GM18873 (cell line): ENCODE results near the gene COL23A1.

Source experiments
- ATAC-seq: cut with Tn5 transposase; IDR thresholded peaks from one replicate; pipeline ENCODE4 v1.9.1; 2021; ENCODE audit warnings: mild to moderate bottlenecking, moderate library complexity, moderate number of reproducible peaks; ENCODE audit not compliant: unreplicated experiment, low FRiP score

Gene COL23A1

GRCh38 chr5:178515776-178516503, 74.3 kb downstream of the COL23A1 start:
- no peak for ATAC-seq

DNA sequence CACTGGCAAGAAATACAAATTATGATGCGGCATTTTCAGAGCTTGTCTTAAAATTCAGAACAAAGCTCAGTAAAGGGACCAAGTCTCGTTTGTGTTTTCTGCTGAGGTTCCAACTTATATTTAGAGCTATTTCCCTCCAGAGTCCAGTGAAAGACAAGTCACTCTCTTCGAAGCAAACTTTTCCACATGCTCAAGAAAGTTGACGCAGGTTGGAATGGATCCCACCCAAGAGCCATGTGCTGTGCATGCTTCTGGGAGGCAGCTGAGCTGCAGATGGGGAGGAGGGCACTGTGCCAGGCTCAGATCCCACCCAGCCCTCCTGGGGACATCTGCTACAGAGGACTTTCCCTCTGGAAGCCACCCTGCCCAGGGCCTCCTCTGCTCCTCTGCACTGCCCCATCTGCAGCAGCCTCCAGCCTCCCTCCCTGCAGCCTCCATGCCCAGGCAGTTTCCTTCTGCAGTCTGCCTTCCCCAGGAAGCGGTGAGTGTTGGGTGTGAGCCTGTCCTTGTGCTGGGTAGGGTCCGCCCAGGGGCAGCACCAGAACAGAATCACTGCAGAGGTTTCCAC, 75.3 kb downstream of the COL23A1 start:
- ATAC-seq, result no peak

- no peak for ATAC-seq
Measured at GRCh38 chr5:178511172-178511571, 79.0 kb downstream of the COL23A1 start.

DNA sequence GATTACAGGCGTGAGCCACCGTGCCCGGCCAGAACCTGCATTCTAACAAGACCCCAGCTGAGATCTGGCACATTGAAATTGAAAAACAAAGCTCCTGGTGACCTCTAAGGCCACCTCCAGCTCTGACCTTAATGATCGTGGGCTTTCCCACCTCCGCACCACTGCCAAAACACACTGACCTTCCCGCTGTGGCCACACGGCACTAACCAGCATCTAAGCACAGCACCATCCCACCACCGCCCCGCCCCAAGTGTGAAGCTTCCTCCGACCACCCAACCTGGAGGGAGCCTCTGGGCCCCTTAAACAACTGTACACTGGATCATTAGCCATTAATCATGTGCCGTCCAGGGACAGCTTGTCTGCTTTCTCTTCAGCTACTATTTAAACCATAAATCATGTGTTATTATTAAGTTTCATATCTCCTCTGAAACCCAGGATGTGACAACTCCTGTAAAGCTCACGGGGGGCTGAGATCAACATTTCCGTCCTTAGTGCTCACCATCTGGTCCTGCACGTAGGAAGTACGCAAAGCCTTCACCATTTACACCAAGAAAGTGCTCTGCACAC, 80.6 kb downstream of the COL23A1 start:
- ATAC-seq, result no peak

GRCh38 chr5:178507151-178507932, 82.9 kb downstream of the COL23A1 start:
- no peak for ATAC-seq

GRCh38 chr5:178505639-178506407, 84.4 kb downstream of the COL23A1 start:
- no peak for ATAC-seq

DNA sequence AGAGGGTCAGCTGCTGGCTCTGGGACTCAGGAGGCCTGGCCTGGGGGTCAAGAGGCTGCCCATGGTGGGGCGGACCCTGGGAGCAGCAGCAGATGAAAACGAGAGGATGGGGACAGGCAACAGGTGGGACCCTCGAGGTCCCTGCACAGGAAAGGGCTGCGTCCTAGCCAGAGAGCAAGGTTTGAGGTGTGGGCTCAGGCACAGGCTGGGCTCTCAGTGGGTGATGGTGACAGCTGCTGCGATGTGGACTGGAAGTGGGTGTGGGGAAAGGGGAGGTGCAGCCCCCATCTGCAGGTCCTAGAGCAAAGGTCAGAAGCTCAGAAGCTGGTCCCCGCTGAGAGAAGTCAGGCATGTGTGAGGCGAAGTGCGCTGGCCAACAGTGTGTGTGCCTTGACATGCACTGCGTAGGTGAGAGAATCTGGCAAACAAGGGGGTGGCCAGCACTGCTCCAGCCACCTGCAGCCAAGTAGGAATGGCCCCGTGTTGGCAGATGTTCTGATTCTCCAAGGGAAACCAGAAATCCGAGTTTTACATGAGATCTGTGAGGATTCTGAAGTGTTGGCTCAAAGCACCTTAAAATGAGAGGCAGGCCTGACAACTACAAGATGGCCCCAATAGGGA, 85.7 kb downstream of the COL23A1 start:
- ATAC-seq, result no peak

DNA sequence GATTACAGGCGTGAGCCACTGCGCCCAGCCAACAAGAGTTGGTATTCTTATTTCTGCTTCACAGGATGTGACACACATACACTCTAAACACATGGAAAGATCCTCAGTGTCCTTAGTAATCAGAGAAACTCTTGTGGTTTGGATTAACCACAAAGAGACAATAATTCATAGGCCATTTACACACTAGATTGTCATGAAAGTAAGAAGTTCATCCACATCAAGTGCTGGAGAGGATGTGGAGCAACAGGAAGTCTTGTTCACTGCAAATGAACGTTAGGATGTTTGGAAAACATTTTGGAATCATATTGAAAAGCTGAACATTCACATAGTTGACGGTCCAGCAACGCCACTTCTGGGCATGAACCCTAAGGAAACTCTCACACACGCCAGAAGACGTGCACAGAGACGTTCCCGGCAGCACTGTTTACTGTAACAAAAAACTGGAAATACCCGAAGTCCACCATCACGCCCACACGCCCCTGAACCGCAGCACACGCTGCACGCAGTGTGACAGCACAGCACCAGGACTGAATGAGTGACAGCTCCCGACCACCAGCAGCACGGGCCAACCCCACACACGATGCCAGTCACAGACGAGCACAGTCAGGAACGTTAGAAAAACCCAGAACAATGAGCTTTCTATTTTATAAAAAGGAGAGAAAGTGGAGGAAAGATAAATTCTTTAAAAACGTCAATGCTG, 87.6 kb downstream of the COL23A1 start:
- ATAC-seq, result no peak

- no peak for ATAC-seq
Measured at GRCh38 chr5:178499352-178499751, 90.8 kb downstream of the COL23A1 start.

DNA sequence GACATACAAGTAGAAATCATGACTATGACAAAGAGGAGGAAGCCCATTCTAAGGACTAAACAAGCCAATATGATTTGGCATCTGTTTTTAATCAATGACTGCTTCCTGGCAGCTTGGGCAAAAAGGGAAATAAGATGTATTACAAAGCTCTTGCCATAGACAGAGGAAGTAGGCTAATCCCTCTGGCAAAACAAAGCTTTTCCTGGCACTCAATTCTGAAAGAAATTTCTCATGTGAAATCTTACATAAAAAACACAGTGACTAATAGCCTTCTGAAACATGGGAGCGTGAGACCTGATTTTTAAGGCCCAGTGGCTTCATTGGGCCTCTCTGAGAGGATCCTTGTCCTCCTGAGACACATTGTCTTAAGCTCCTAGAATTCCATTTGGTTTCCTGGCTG, 93.6 kb downstream of the COL23A1 start:
- ATAC-seq, result no peak

GRCh38 chr5:178496214-178496613, 94.0 kb downstream of the COL23A1 start:
- no peak for ATAC-seq

DNA sequence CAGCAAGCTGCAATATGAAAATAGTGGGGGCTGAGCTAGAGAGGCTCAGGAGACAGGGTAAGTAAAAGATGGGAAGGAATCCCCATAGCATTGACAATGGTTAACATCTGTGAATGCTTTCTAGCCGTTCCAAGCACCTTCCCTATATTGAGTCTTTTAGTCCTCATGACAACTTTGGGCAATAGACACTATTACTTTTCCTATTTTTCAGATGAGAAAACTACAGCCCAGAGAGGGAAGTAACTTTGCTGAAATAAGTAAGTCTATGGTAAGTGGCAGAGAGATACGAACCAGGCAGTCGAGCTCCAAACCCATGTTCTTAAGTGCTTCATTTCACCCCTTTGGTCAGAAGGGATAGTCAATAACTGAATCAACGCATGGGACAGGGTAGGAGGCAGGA, 94.5 kb downstream of the COL23A1 start:
- no peak for ATAC-seq

DNA sequence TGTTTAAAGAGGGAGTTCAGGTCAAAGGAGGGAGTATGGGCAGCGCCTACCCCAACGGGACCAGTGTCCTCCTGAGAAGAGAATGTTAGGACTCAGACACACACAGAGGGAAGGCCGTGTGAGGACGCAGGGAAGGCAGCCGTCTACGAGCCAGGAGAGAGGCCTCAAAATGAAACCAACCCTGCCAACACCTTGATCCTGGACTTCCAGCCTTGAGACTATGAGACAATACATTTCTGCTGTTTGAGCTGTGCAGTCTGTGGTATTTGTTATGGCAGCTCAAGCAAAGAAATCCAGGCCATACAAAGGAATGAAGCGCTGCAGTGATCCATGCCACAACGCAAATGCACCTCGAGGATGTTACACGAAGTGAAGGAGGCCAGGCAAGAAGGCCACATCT, 97.9 kb downstream of the COL23A1 start:
- no peak for ATAC-seq

DNA sequence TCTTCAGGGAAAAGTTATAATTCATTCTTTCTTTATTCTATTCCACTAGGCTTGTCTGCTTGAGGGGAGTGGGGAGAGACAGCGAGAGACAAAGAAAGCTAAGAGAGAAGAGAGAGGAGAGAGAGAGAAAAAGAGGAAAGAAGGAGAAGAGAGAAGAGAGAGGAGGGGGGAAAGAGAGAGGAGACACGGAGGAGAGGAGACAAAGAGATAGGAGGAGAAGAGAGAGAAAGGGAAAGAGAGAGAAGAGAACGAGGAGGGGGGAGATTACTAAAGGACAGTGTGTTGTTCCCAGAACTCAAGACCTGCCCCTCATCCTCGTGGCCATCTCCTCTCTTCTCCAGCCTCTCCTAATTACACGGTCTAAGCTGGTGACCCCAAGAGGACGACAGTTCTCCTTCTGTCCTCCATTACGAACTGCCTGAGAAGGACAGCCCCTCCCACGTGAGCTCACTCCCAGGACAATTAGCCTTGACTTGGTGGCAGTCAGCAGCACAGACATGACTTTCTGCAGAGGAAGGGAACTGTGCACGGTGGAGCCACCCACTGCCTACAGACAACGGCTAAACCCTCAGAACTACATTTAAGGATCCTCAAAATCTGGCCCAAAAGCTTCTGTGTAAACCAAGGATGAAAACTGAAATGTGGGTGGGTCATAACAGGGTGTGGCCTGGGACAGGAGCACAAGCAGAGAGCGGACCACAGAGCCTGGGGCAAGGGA, 99.1 kb downstream of the COL23A1 start:
- no peak for ATAC-seq

DNA sequence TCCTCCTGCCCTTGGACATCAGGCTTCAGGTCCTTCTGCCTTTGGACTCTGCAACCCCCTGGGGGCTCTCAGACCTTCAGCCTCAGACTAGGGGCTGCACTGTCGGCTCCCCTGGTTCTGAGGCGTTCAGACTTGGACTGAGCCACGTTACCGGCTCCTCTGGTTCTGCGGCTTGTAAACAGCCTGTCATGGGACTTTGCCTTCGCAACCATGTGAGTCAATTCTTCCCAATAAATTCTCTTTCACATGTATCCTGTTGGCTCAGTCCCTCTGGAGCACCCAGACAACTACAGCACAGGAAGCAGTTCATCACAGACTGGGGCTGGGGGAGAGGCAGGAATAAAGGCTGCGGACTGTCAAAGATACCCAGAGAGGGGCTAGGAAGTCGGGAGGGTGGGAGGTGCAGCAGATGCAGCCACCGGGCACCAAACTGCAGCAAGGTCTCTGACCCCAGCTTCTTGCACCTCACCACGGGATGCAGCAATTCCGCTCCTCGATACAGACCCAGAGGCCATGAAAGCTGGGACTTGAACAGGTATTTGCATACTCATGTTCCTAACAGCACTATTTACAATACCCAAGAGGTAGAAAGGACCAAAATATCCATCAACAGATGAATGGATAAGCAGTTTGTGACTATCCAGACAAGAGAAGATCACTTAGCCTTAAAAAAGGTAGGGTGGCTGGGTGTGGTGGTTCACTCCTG, 100.8 kb downstream of the COL23A1 start:
- ATAC-seq, result no peak

DNA sequence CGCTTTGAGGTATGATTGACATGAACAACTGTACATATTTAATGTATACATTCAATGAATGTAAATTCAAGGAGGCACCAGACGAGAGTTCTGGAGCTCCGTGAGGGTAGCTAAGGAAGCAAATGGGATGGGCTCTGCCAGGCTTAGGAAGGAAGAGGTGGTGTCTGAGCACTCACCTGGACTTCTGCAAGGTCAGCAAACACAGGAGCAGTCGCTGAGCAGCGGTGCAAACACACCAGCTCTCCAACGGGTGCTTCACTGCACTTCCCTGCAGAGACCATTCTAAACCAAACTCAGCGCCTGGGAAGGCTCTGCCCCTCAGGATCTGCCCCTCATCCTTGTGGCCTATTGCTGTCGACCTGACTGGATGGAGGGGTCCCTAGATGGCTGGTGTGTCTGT, 101.5 kb downstream of the COL23A1 start:
- no peak for ATAC-seq

DNA sequence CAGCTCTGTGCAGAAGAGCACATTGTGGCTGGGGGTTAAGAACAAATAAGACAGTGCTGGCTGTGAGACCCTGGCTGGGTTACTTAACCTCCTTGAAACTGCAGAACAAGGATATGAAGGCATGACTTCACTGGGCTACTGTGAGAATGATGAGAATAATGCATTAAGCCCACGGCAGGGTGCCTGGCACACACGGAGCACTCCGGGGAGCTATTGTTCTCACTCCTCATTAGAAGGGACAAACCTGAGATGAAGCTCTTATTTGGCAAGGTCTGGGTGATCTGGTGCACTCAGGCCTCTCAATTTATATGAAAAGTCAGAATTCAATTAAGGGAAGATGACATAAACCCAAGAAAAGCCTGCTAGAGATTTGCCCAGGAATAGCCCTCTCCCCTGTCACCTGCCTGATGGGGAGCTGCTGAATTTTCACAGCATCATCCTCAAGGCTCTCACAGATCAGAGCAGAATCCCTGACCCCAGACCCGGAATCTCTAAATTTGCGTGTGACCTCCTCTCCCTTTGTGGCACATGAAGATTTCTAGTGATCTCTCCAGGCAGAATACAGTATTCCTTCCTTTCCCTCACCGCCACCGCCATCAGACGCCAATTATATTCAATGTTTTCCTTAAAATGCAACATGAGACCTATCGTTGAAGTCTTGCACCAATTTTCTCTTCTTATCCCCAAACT, 102.1 kb downstream of the COL23A1 start:
- no peak for ATAC-seq
